Hematopoietic multipotent progenitor cell (in vitro differentiated cells): ENCODE data around the gene ME3. TPM values are rescaled to one million over a fixed set of nuclear protein-coding genes. Genes with fewer than 3 reads are reported as not detected.
A peak's percentile ranks its signal among the peaks of the same experiment; 100 is the strongest.

Experiments used
- DNase-seq, 3 donors: peaks; one replicate each; pipeline ENCODE4 v3.0.0-alpha.2; 2011 to 2015; ENCODE audit warnings: low read depth in 2 of 3, low spot score in 2 of 3
- total RNA-seq: library from RNA; depleted of rRNA; stranded (reverse); fragments of >200 nt; gene quantifications from one replicate; pipeline ENCODE4 v1.2.3, GENCODE V29; 2012

Gene ME3
- total RNA-seq, 1 donor = 131 TPM

- DNase-seq = peak in 2 of 3 donors; percentile 16 to 79
Measured at GRCh38 chr11:86500500-86501140, 171.8 kb downstream of the ME3 start.

GRCh38 chr11:86499723-86500129 is 172.7 kb downstream of the ME3 start:
- no peak for DNase-seq

- no peak for DNase-seq
Measured at GRCh38 chr11:86497836-86498235, 174.6 kb downstream of the ME3 start.

GRCh38 chr11:86497310-86497709 is 175.1 kb downstream of the ME3 start:
- no peak for DNase-seq

- DNase-seq = no peak
Measured at GRCh38 chr11:86495351-86495750, 177.1 kb downstream of the ME3 start.

- no peak for DNase-seq
Measured at GRCh38 chr11:86492370-86493010, 179.9 kb downstream of the ME3 start.

- DNase-seq = no peak
Measured at GRCh38 chr11:86491027-86491426, 181.4 kb downstream of the ME3 start.

- no peak for DNase-seq
Measured at GRCh38 chr11:86490582-86490981, 181.8 kb downstream of the ME3 start.

GRCh38 chr11:86489442-86489841 is 183.0 kb downstream of the ME3 start:
- DNase-seq = no peak

- DNase-seq = no peak
Measured at GRCh38 chr11:86488553-86488952, 183.9 kb downstream of the ME3 start.

- no peak for DNase-seq
Measured at GRCh38 chr11:86487671-86488070, 184.7 kb downstream of the ME3 start.

GRCh38 chr11:86486261-86487030 is 186.0 kb downstream of the ME3 start:
- peak in 2 of 3 donors; percentile 70 to 94 for DNase-seq

GRCh38 chr11:86484795-86485166 is 187.6 kb downstream of the ME3 start:
- no peak for DNase-seq

- no peak for DNase-seq
Measured at GRCh38 chr11:86483940-86484794, 188.2 kb downstream of the ME3 start.

- no peak for DNase-seq
Measured at GRCh38 chr11:86483610-86483939, 188.8 kb downstream of the ME3 start.

GRCh38 chr11:86482692-86483091 is 189.7 kb downstream of the ME3 start:
- no peak for DNase-seq

GRCh38 chr11:86481399-86481798 is 191.0 kb downstream of the ME3 start:
- no peak for DNase-seq

GRCh38 chr11:86478348-86478747 is 194.1 kb downstream of the ME3 start:
- no peak for DNase-seq

GRCh38 chr11:86477495-86478155 is 194.8 kb downstream of the ME3 start:
- DNase-seq = no peak

GRCh38 chr11:86476109-86476861 is 196.1 kb downstream of the ME3 start:
- no peak for DNase-seq
